ENCODE data around the gene NEMP1. TPM values are rescaled to one million over a fixed set of nuclear protein-coding genes. Genes with fewer than 3 reads are reported as not detected.
A peak's percentile ranks its signal among the peaks of the same experiment; 100 is the strongest.

NEMP1 gene
- total and polyA plus RNA-seq, 2 of the 8 experiments (the other 6 are each of a cell fraction or from before 2014, with no cell fraction given) = 30.1 to 43.2 TPM

DNA sequence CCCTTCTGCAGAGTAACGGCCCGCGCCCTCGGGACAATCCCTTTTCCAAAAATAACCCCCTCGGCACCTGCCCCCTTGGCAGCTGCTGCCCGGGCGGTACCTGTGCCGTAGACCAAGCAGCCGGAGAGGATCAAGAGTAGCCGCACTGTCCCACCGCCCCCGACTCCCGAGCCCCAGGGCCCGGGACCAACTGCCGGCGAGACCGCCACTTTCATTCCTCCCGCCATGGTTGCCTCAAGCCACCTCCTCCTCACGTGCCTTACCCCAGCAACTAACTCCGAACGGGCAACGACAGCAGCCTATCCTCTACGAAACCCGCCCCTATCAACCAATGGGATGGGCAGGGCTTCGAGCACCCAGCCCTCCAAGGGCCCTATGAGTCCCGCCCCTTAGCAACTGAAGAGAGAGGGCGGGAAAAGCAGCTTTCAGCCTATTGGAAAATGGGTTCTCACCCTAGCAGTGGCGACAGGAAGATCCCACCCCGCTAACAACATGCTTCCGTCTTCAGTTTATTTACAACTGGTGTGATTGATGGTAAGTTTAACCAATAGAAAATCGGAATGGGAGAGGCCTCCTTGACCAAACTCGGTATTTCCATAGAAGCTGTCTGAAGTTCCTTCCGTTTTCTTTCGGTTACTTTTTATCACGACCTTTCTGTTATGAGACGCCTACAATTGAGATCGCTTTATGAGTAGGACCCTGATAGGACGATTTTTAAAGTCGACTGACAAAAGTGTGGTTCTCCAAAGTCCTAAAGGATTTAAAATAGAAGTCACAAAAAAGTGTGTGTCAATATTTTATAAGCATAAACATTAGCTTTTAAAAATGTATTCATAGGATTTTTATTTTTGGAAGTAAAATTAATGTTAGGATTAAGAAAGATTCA lies at the start of gene NEMP1 (continued):
- TF ChIP-seq CBX8 (IDR thresholded peaks at IDR 0.05; ENCODE audit: borderline replicate concordance, low read depth, low read length) (no peak), KDM5A (IDR thresholded peaks at IDR 0.05; ENCODE audit: low read length) (no peak), YY1 (IDR thresholded peaks at IDR 0.05; ENCODE audit: low read depth, low read length) (peak; percentile 86), SIN3A (conservative IDR thresholded peaks at IDR 0.05 in 1 of 2, IDR thresholded peaks at IDR 0.05 in 1 of 2; ENCODE audit: low read depth in 1 of 2, low read length in 2 of 2) (peak in 1 of 2 experiments; percentile 30; a peak in 2 of 4 replicates), GABPA (IDR thresholded peaks at IDR 0.05; ENCODE audit: borderline replicate concordance, insufficient read depth, low read length) (peak; percentile 85; the same call in 1 of the 2 replicates), RFX5 (IDR thresholded peaks at IDR 0.05; ENCODE audit: borderline replicate concordance, low read depth, low read length) (peak; percentile 34; the same call in 1 of the 2 replicates), PHF8 (conservative IDR thresholded peaks at IDR 0.05; ENCODE audit: low read depth, low read length) (peak; percentile 93), SP1 (IDR thresholded peaks at IDR 0.05; ENCODE audit: low read depth, low read length) (peak; percentile 97), SP2 (IDR thresholded peaks at IDR 0.05; ENCODE audit: low read length) (peak; percentile 89), POLR2A (IDR thresholded peaks at IDR 0.05; ENCODE audit: control extremely low read depth in 1 of 2, low read depth in 2 of 2, low read length in 2 of 2) (peak; percentile 69 to 83), POLR2AphosphoS5 (IDR thresholded peaks at IDR 0.05; ENCODE audit: low read depth, low read length) (peak; percentile 86; the same call in 1 of the 2 replicates), TBP (IDR thresholded peaks at IDR 0.05; ENCODE audit: low read depth, low read length) (peak; percentile 84), ASH2L (IDR thresholded peaks at IDR 0.05; ENCODE audit: low read length) (peak; percentile 73), ATF2 (IDR thresholded peaks at IDR 0.05; ENCODE audit: low read length) (no peak)
- TF ChIP-seq, protein P1, sequence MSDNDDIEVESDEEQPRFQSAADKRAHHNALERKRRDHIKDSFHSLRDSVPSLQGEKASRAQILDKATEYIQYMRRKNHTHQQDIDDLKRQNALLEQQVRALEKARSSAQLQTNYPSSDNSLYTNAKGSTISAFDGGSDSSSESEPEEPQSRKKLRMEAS (IDR thresholded peaks at IDR 0.05) = peak; percentile 92
- TF ChIP-seq, protein P2, sequence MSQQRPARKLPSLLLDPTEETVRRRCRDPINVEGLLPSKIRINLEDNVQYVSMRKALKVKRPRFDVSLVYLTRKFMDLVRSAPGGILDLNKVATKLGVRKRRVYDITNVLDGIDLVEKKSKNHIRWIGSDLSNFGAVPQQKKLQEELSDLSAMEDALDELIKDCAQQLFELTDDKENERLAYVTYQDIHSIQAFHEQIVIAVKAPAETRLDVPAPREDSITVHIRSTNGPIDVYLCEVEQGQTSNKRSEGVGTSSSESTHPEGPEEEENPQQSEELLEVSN (IDR thresholded peaks at IDR 0.05) = peak; percentile 98
